OCI-LY7 (cell line): Measurements from ENCODE around the gene BNIP3. TPM values are rescaled to one million over a fixed set of nuclear protein-coding genes. Genes with fewer than 3 reads are reported as not detected.

Experiments
- BruUV-seq: library from RNA; stranded (reverse); fragments of 400-500 nt; replicated peaks from 2 replicates; lab custom pipeline; 2021; lab: Mats Ljungman, UMichigan
- CTCF ChIA-PET: fragments of 300-600 bp; sonication (Branson Sonifier 250); formaldehyde crosslinking; loops from one replicate; lab custom pipeline; 2022; ENCODE audit warnings: antibody characterized with exemption; ENCODE audit not compliant: unreplicated experiment; lab: Charles Lee
- POLR2A ChIA-PET: fragments of 300-600 bp; sonication (Branson Sonifier 250); formaldehyde crosslinking; loops from one replicate; lab custom pipeline; 2022; ENCODE audit warnings: antibody characterized with exemption; lab: Charles Lee
- DNase-seq: peaks from one replicate; pipeline ENCODE4 v3.0.0-alpha.2; 2015; ENCODE audit warnings: low spot score
- H2AFZ ChIP-seq: fragments of 200-600 bp; sonication (generic), shearing (Covaris generic); 2 replicates; pipeline ENCODE4 v1.6.1; 2014; ENCODE audit warnings: mild to moderate bottlenecking, antibody characterized with exemption, low read length, moderate library complexity
- H3K27ac ChIP-seq: fragments of 200-600 bp; sonication (generic); 2 replicates; pipeline ENCODE4 v1.5.1; 2014; ENCODE audit warnings: mixed run types, low read depth, mild to moderate bottlenecking, moderate library complexity, low read length, inconsistent platforms; ENCODE audit not compliant: poor library complexity, severe bottlenecking
- H3K36me3 ChIP-seq: fragments of 200-600 bp; sonication (generic); 2 replicates; pipeline ENCODE4 v1.6.1; 2014; ENCODE audit warnings: mild to moderate bottlenecking, antibody characterized with exemption, low read length, moderate library complexity, mixed read lengths; ENCODE audit not compliant: insufficient read depth
- H3K4me1 ChIP-seq: fragments of 200-600 bp; sonication (generic); 2 replicates; pipeline ENCODE4 v1.5.1; 2014; ENCODE audit warnings: mild to moderate bottlenecking, low read length; ENCODE audit not compliant: insufficient read depth, poor library complexity, severe bottlenecking
- H3K4me2 ChIP-seq: fragments of 200-600 bp; sonication (generic); 2 replicates; pipeline ENCODE4 v1.6.1; 2014; ENCODE audit warnings: mild to moderate bottlenecking, low read length
- H3K4me3 ChIP-seq: fragments of 200-600 bp; sonication (generic); 2 replicates; pipeline ENCODE4 v1.5.1; 2014; ENCODE audit warnings: mild to moderate bottlenecking, low read depth, low read length; ENCODE audit not compliant: poor library complexity, severe bottlenecking
- H3K79me2 ChIP-seq: fragments of 200-600 bp; sonication (generic); 2 replicates; pipeline ENCODE4 v1.6.1; 2016; ENCODE audit warnings: low read depth, mild to moderate bottlenecking, low read length, moderate library complexity, mixed read lengths; ENCODE audit not compliant: insufficient read depth
- H3K9me2 ChIP-seq: fragments of 200-600 bp; sonication (generic); 2 replicates; pipeline ENCODE4 v1.6.1; 2016; ENCODE audit warnings: mild to moderate bottlenecking, low read length, mixed read lengths; ENCODE audit not compliant: insufficient read depth
- H3K9me3 ChIP-seq: fragments of 200-600 bp; sonication (generic); 2 replicates; pipeline ENCODE4 v1.6.1; 2014; ENCODE audit warnings: mild to moderate bottlenecking, mixed run types, low read length, mixed read lengths
- H4K20me1 ChIP-seq: fragments of 200-600 bp; sonication (generic); 2 replicates; pipeline ENCODE4 v1.6.1; 2014; ENCODE audit warnings: mild to moderate bottlenecking, antibody characterized with exemption, low read length, moderate library complexity, mixed read lengths; ENCODE audit not compliant: insufficient read depth
- CTCF ChIP-seq: fragments of 200-600 bp; sonication (generic); conservative IDR thresholded peaks from 2 replicates; pipeline ENCODE4 v1.5.1; 2014; ENCODE audit warnings: mild to moderate bottlenecking, antibody characterized with exemption, low read length, moderate library complexity, mixed read lengths
- EZH2phosphoT487 ChIP-seq: fragments of 200-600 bp; sonication (generic); IDR thresholded peaks from 2 replicates; pipeline ENCODE4 v1.6.1; 2018; ENCODE audit warnings: low read depth, borderline replicate concordance, mild to moderate bottlenecking, mixed run types, antibody characterized with exemption, low read length, moderate library complexity, mixed read lengths
- intact Hi-C: fragments of 100-400 bp; cut with micrococcal nuclease; formaldehyde crosslinking; loops from one replicate; pipeline ENCODE4 v1.10.0; 2022; ENCODE audit not compliant: unreplicated experiment
- total RNA-seq, 2 experiments: library from RNA; depleted of rRNA in 1 of 2; stranded (reverse); fragments of >200 nt in 1 of 2; shearing (Covaris generic) in 1 of 2; gene quantifications; 2 replicates each; pipeline ENCODE4 v1.2.3, GENCODE V29; 2014 to 2022

BNIP3 gene
- total RNA-seq, 2 experiments from 2014 or later: 60.1 to 99.8 TPM

GRCh38 chr10:132006966-132007365, 25.2 kb upstream of the BNIP3 start:
- intact Hi-C loops: no loop called here
- Histone ChIP-seq H3K36me3 (no peaks in the 10 kb centered on the region), H3K9me2 (no peaks in the 10 kb centered on the region), H3K9me3 (no peaks in the 10 kb centered on the region), H3K27ac (no peak overlapping the region), H3K4me2 (no peak overlapping the region), H4K20me1 (no peaks in the 10 kb centered on the region), H3K4me1 (no peaks in the 10 kb centered on the region), H3K4me3 (no peak overlapping the region), H3K79me2 (no peaks in the 10 kb centered on the region), H2AFZ (no peak overlapping the region)
- CTCF ChIA-PET: no interaction called here
- no peak for DNase-seq
- POLR2A ChIA-PET: no interaction called here
- no TSS peak for BruUV-seq
- TF ChIP-seq CTCF (no peak), EZH2phosphoT487 (no peak)

GRCh38 chr10:132005147-132005546, 23.4 kb upstream of the BNIP3 start:
- intact Hi-C loops: no loop called here
- Histone ChIP-seq H3K4me1 (no peaks in the 10 kb centered on the region), H3K36me3 (no peaks in the 10 kb centered on the region), H3K9me3 (no peaks in the 10 kb centered on the region), H3K9me2 (no peaks in the 10 kb centered on the region), H3K79me2 (no peaks in the 10 kb centered on the region), H2AFZ (no peak overlapping the region), H4K20me1 (no peaks in the 10 kb centered on the region), H3K4me3 (no peak overlapping the region), H3K27ac (no peak overlapping the region), H3K4me2 (no peak overlapping the region)
- no TSS peak for BruUV-seq
- TF ChIP-seq EZH2phosphoT487: no peak
- no peak for TF ChIP-seq CTCF
- DNase-seq: no peak
- POLR2A ChIA-PET: no interaction called here
- CTCF ChIA-PET: no interaction called here

- TF ChIP-seq CTCF: no peak
- TF ChIP-seq EZH2phosphoT487: no peak
- Histone ChIP-seq H3K36me3 (no peaks in the 10 kb centered on the region), H4K20me1 (no peaks in the 10 kb centered on the region), H3K79me2 (no peaks in the 10 kb centered on the region), H3K9me3 (no peaks in the 10 kb centered on the region), H3K4me3 (no peak overlapping the region), H2AFZ (no peak overlapping the region), H3K9me2 (no peaks in the 10 kb centered on the region), H3K4me2 (no peak overlapping the region), H3K4me1 (no peaks in the 10 kb centered on the region), H3K27ac (no peak overlapping the region)
- no peak for DNase-seq
- ChIA-PET CTCF (no interaction called here), POLR2A (no interaction called here)
- BruUV-seq: no TSS peak
- intact Hi-C loops: no loop called here
Observed at GRCh38 chr10:132004052-132004451, 22.3 kb upstream of the BNIP3 start.
